A673 (cell line): ENCODE results near the gene PRRT1.

Experiments used
- EZH2 ChIP-seq: fragments of 200-600 bp; sonication (generic); IDR thresholded peaks from 2 replicates; pipeline ENCODE4 v1.6.1; 2017; ENCODE audit warnings: borderline replicate concordance, low read depth, mild to moderate bottlenecking, mixed read lengths, antibody characterized with exemption, low read length; ENCODE audit not compliant: poor library complexity, severe bottlenecking
- TF ChIP-seq, protein P1 (sequence below): fragments of 300-800, 200-600 bp; sonication (generic); conservative IDR thresholded peaks from 2 replicates; pipeline ENCODE4 v1.5.1; 2017; ENCODE audit warnings: low read depth, mild to moderate bottlenecking, antibody characterized with exemption, low read length, moderate library complexity, mixed read lengths

- TF ChIP-seq, protein P1, sequence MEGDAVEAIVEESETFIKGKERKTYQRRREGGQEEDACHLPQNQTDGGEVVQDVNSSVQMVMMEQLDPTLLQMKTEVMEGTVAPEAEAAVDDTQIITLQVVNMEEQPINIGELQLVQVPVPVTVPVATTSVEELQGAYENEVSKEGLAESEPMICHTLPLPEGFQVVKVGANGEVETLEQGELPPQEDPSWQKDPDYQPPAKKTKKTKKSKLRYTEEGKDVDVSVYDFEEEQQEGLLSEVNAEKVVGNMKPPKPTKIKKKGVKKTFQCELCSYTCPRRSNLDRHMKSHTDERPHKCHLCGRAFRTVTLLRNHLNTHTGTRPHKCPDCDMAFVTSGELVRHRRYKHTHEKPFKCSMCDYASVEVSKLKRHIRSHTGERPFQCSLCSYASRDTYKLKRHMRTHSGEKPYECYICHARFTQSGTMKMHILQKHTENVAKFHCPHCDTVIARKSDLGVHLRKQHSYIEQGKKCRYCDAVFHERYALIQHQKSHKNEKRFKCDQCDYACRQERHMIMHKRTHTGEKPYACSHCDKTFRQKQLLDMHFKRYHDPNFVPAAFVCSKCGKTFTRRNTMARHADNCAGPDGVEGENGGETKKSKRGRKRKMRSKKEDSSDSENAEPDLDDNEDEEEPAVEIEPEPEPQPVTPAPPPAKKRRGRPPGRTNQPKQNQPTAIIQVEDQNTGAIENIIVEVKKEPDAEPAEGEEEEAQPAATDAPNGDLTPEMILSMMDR = no peak
- TF ChIP-seq EZH2 = no peak
Observed at GRCh38 chr6:32176476-32177182, 24.9 kb upstream of the PRRT1 start.
